ENCODE data around the gene TMEM18.

Gene TMEM18

GRCh38 chr2:651951-652373 is 25.2 kb downstream of the TMEM18 start:
- no peak for DNase-seq (ENCODE audit: low read depth)

GRCh38 chr2:650343-651310 is 26.6 kb downstream of the TMEM18 start:
- DNase-seq (ENCODE audit: low read depth), result no peak

GRCh38 chr2:649426-650342 is 27.5 kb downstream of the TMEM18 start:
- DNase-seq (ENCODE audit: low read depth), result no peak

- no peak for DNase-seq (ENCODE audit: low read depth)
Measured at GRCh38 chr2:648476-649424, 28.5 kb downstream of the TMEM18 start.

- no peak for DNase-seq (ENCODE audit: low read depth)
Measured at GRCh38 chr2:647691-648231, 29.4 kb downstream of the TMEM18 start.

DNA sequence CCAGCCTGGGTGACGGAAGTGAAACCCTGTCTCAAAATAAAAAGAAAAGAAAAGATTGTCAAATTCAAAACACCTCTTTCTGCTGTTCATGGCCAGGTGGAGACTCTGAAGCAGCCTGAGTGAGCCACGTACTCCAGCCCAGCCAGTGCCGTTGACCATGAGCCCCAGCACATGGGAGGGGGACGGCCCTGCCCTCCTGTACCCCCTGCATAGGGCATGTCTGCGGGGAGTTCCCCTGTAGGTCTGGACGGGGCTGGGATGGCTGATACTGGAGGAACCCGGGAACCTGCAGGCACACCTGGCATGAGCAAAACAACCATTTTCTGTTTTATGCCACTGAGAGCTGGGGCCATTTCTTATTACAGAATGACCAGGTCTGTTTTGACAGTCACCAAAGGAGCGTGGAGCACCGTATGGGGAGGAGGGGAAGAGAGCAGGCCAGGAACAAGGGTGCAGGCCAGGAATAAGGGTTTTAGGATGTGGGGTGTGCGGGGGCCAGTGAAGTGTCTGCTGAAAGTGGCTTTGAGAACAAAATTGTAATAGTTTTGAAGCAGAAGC is 30.1 kb downstream of the TMEM18 start:
- no peak for DNase-seq (ENCODE audit: low read depth)

GRCh38 chr2:644871-645270 is 32.3 kb downstream of the TMEM18 start:
- no peak for DNase-seq (ENCODE audit: low read depth)

DNA sequence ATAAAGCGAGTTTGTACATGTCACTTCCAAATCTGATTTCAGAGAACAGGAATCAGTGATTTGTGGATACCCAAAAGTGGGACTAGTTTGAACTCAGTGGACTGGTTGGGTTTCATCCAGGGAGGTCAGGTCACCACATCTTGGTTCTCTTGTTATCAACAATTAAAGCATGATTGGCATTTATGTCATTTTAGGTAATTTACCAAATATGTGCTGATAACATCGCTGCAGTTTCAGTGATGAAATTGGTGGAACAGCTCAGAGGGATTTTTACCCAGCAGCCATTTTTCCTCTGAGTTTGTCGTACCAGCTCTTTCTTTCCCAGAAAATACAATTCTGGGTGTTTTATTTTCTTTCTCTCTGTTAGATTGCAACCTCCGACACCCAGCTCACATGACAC is 33.4 kb downstream of the TMEM18 start:
- no peak for DNase-seq (ENCODE audit: low read depth)

DNA sequence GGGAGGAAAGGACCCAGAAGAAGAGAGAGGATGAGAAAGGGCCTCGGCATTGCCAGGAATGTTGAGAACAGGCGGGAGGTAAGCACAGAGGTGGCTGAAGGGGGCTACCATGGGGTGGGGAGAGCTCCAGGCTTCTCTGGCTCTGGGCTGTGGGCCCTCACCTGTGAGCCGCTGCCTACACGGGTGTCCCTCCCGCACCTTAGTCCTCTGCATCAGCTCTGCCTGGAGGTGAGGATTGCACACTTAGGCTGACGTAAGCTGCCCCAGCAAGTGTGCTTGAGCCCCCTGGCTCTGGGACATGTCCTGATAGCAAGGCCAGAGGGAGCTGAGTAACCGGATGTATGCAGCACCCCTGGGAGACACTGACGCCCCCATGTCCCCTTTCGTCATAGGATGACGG is 33.9 kb downstream of the TMEM18 start:
- DNase-seq (ENCODE audit: low read depth), result no peak

DNA sequence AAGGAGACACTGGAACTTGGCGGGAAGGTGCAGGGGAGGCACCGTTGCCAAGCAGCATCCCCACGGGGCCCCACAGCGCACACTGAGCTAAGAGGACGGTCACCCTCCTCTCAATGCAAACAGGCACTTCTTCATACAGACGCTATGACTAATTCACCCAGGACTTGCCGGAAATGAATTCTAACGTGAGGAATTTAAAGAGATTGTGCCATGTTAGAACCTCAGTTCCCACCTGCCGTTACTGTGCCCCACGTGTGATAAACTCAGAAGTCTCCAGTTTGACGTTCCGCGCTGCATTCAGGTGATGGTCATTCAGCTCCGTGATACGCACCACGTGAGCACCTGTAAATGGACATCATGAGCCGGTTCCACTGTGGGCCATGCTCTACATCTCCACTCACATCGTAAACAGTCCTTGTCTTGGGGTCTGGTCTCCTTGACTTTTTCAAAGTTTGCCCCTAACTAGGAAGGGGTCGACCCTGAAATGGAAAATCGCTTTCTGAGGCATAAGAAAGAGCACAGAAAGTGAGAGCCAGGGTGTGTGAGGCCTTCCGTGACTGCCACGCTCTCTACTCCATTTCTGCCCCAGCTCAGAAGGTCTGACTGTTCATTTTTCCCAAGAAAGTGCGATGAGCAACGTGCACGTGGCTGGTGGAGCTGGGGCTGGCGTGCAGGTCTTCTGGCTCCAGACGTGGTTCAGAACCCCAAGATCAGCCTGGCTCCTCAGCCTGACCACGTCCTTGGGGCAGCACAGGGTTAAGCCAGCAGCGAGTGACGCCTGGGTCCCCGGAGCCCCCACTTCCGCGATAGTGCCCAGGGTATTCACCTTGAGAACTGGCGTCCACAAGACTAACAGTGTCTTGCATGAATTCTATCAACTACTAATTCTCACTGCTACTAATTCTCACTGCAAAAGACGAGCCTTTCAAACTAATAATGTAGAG is 35.1 kb downstream of the TMEM18 start:
- DNase-seq (ENCODE audit: low read depth), result no peak

DNA sequence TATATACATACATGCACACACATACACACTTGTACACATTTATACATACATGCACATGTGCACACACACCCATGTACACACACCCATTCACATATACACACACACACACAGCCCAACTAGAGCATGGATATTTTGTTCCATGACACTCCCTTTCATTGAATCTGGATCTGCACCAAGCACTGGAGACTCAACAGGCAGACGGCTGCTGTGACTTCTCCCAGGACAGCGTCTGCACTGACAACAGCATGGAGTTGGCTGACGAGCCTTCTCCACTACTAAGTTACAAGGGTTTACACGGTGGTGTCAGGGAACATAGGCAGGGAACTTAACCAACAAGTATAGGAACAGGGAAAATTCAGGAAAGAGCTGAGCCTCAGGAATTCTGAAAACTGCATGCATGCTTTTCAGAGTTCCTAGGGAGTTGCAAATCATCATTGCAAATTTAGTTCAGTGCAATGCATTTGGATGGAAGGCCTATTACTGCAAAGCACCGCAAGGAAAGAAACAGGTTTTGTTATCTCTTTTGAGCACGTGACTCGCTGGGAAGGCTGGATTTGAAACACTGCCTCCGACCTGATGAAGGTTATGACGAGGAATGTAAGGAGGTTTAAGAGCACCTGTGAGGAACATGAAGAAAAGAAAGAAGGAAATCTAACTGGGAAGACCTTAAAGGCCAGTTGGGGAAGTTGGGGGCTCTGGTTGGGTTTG is 35.9 kb downstream of the TMEM18 start:
- no peak for DNase-seq (ENCODE audit: low read depth)

DNA sequence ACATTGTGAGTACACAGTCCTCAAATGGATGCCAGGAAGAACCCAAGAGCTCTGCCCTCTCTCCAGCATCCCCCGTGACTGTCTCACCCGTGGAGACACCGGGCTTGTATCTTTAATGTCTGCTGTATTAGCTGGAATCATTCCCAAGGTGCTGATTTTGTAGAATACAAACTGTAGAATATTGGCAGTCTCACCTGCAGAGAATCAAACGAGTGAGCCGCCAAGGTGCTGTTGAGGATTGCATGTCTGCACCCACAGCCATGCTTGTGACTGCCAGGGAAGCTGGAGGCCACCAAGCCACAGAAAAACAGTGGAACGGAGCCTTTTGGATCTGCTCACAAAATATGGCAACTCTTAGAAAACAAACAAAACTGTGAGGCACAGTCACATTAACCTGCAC is 37.5 kb downstream of the TMEM18 start:
- no peak for DNase-seq (ENCODE audit: low read depth)

- DNase-seq (ENCODE audit: low read depth), result no peak
Measured at GRCh38 chr2:637804-638203, 39.4 kb downstream of the TMEM18 start.

DNA sequence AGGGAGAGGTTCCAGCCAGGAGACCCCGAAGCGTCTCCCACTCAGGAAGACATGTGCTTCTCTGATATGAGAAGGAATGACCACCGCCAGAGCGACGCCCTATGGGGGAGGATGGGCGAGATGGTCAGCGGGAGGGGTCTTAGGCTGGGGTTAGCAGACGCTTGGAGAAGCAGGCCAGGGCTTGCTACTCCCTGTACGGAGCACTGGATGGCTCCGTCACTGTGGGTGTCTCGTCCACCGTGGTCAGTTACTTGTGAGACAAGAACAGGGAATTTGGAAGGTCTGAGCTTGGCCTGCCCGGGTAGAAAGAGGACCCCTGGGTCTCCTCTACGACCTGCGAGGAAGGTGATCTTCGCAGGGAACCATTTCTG is 39.8 kb downstream of the TMEM18 start:
- DNase-seq (ENCODE audit: low read depth), result no peak

DNA sequence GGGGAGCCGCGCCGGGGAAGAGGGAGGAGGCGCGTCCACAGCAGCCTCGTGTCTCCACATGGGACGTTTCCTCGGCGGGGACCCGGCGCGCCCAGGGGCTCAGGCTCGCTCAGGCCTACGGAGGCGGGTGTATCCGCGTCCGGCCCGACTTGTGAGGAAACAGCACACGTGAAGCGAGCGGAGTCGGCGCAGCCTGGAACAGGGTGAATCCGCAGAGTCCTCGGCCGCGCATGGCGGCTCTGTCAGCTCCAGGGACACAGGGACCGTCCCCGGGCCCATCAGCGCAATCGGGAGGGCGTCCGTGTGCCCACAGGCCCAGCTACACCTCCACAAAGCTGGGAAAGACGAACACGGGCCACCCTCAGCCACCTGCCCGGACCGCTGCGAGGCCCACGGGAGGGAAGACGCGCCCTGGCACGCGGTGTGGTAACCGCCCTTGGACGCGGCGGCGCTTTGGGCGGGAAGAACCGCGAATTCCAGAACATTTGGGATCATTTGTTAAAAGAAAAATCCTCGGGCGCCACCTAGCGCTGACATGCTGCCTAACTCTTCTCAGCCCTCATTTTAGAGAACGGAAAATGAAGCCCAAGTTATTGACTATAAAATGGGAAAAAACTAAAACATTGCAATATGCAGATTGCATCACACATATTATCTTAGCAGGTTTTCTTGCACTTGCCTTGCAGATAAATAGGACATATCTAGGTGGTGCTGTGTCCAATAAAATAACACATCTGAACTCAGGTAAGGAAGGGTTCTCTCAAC is 40.4 kb downstream of the TMEM18 start:
- no peak for DNase-seq (ENCODE audit: low read depth)

DNA sequence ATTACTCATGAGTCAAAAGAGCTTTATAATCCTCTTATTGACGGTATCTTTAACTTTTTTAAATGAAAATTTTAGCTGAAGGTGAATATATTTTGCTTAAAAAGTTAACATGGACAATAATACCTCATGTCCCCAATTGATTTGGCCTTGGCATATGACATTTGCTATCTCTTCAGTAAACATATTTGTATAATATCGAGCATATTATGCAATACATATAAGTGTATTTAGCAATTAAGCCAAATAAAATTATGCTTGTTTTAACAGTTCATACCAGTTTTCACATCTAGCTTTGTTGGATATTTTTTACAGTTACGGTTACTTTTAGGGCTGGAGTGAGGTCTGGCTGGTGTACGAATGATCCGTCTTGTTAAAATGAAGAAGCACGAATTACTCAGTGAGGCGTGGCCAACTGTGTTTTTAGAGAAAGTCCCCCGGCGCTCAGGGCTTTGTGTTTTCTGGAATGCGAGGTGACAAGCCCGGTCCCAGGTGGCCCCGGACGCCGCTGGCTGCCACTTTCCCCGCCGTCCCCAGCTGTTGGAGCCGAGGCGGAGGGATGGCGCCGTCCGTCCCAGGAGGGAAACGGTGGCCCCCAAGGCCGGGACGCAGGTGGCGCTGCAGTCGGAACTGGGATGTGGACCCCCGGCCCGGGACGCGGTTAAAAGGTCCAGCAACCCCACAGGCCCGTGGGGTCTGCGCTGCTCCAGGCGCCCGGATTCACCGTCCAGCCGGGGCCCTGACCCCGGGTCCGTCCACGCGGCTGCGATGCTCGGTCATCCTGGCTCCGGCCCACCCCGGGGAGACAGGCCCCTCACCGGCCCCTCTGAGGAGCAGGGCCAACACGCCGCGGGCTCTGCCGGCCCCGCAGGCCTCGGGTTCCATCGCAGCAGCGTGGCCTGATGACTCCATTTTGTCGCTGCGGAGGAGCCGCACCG is 41.3 kb downstream of the TMEM18 start:
- DNase-seq (ENCODE audit: low read depth), result no peak

GRCh38 chr2:634636-635388 is 42.4 kb downstream of the TMEM18 start:
- no peak for DNase-seq (ENCODE audit: low read depth)
